GM12878 (cell line): ENCODE data around the gene THAP3.

Experiments
- ATF3 ChIP-seq: IDR thresholded peaks from 2 replicates; pipeline ENCODE4 v1.6.1; 2011; ENCODE audit warnings: low read depth, mild to moderate bottlenecking, low read length, moderate library complexity, borderline replicate concordance; ENCODE audit errors: extremely low read depth
- CBX5 ChIP-seq: sonication (generic); IDR thresholded peaks from 2 replicates; pipeline ENCODE4 v1.6.1; 2016; ENCODE audit warnings: low read depth, moderate library complexity, mild to moderate bottlenecking, inconsistent platforms
- GABPA ChIP-seq: IDR thresholded peaks from 2 replicates; pipeline ENCODE4 v1.6.1; 2014; ENCODE audit warnings: antibody characterized with exemption, low read depth, mild to moderate bottlenecking, inconsistent platforms
- HDAC6 ChIP-seq: fragments of 200-600 bp; sonication (generic); IDR thresholded peaks from one replicate; pipeline ENCODE4 v1.8.0; 2017; ENCODE audit warnings: antibody characterized with exemption; ENCODE audit not compliant: unreplicated experiment
- JUND ChIP-seq: IDR thresholded peaks from 2 replicates; pipeline ENCODE4 v1.6.1; 2012; ENCODE audit warnings: low read depth, mild to moderate bottlenecking, low read length, improper control_type of control experiment, moderate library complexity
- TF ChIP-seq, protein P1 (sequence below): IDR thresholded peaks from 2 replicates; pipeline ENCODE4 v1.6.1; 2012; ENCODE audit warnings: low read depth, low read length, improper control_type of control experiment
- TF ChIP-seq, protein P2 (sequence below), 3 experiments: IDR thresholded peaks in 2 of 3; conservative IDR thresholded peaks in 1 of 3; 2 replicates each; pipeline ENCODE4 v1.5.1; 2011; ENCODE audit warnings: low read depth in 3 of 3, low read length in 3 of 3, mild to moderate bottlenecking in 3 of 3, control low read depth in 2 of 3, moderate library complexity in 2 of 3, inconsistent platforms in 1 of 3, mixed read lengths in 1 of 3; ENCODE audit not compliant: control insufficient read depth in 2 of 3, insufficient read depth in 1 of 3; ENCODE audit errors: extremely low read depth in 1 of 3

GRCh38 chr1:6581561-6582305, 42.9 kb upstream of the THAP3 start:
- TF ChIP-seq, protein P1, sequence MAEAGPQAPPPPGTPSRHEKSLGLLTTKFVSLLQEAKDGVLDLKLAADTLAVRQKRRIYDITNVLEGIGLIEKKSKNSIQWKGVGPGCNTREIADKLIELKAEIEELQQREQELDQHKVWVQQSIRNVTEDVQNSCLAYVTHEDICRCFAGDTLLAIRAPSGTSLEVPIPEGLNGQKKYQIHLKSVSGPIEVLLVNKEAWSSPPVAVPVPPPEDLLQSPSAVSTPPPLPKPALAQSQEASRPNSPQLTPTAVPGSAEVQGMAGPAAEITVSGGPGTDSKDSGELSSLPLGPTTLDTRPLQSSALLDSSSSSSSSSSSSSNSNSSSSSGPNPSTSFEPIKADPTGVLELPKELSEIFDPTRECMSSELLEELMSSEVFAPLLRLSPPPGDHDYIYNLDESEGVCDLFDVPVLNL: no peak
- no peak for TF ChIP-seq CBX5
- no peak for TF ChIP-seq ATF3
- no peak for TF ChIP-seq HDAC6
- TF ChIP-seq JUND: no peak
- no peak for TF ChIP-seq GABPA
- TF ChIP-seq, protein P2, sequence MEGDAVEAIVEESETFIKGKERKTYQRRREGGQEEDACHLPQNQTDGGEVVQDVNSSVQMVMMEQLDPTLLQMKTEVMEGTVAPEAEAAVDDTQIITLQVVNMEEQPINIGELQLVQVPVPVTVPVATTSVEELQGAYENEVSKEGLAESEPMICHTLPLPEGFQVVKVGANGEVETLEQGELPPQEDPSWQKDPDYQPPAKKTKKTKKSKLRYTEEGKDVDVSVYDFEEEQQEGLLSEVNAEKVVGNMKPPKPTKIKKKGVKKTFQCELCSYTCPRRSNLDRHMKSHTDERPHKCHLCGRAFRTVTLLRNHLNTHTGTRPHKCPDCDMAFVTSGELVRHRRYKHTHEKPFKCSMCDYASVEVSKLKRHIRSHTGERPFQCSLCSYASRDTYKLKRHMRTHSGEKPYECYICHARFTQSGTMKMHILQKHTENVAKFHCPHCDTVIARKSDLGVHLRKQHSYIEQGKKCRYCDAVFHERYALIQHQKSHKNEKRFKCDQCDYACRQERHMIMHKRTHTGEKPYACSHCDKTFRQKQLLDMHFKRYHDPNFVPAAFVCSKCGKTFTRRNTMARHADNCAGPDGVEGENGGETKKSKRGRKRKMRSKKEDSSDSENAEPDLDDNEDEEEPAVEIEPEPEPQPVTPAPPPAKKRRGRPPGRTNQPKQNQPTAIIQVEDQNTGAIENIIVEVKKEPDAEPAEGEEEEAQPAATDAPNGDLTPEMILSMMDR (IDR thresholded peaks at IDR 0.05 in 2 of 3, conservative IDR thresholded peaks at IDR 0.05 in 1 of 3; ENCODE audit: control insufficient read depth in 2 of 3, extremely low read depth in 1 of 3, insufficient read depth in 1 of 3, low read depth in 3 of 3, low read length in 3 of 3): no peak
